CD14-positive monocyte (primary cell): ENCODE data around the gene AQP12A. TPM values are rescaled to one million over a fixed set of nuclear protein-coding genes. Genes with fewer than 3 reads are reported as not detected.

Experiments used
- DNase-seq, 3 donors: peaks; one replicate each; pipeline ENCODE4 v3.0.0-alpha.2; 2011 to 2022
- H2AFZ ChIP-seq: 2 replicates; pipeline ENCODE4 v1.6.0; 2012; ENCODE audit warnings: mild to moderate bottlenecking, low read depth, low read length, inconsistent platforms; ENCODE audit not compliant: insufficient read depth, poor library complexity, severe bottlenecking
- H3K27ac ChIP-seq, 2 donors: 1 replicate in 1 of 2; 2 replicates in 1 of 2; pipeline ENCODE4 v1.5.1; 2012 to 2013; ENCODE audit warnings: low read length in 2 of 2, control low read depth in 1 of 2, inconsistent platforms in 1 of 2, low read depth in 1 of 2, mild to moderate bottlenecking in 1 of 2
- H3K27me3 ChIP-seq, 2 donors: one replicate each; pipeline versions ENCODE4 v1.6.0 to v1.6.1; 2011 to 2013; ENCODE audit warnings: low read length in 2 of 2; ENCODE audit not compliant: control insufficient read depth in 2 of 2, insufficient read depth in 2 of 2
- H3K36me3 ChIP-seq, 2 donors: replicated peaks in 1 of 2; 1 replicate in 1 of 2; 2 replicates in 1 of 2; pipeline versions ENCODE4 v1.5.1 to v1.6.1; 2012 to 2013; ENCODE audit warnings: low read length in 2 of 2, control low read depth in 1 of 2, inconsistent platforms in 1 of 2, mild to moderate bottlenecking in 1 of 2; ENCODE audit not compliant: insufficient read depth in 2 of 2, control insufficient read depth in 1 of 2
- H3K4me1 ChIP-seq, 2 donors: 1 replicate in 1 of 2; 2 replicates in 1 of 2; pipeline versions ENCODE4 v1.5.1 to v1.6.1; 2012 to 2013; ENCODE audit warnings: low read length in 2 of 2, control low read depth in 1 of 2, inconsistent platforms in 1 of 2, mild to moderate bottlenecking in 1 of 2, moderate library complexity in 1 of 2; ENCODE audit not compliant: insufficient read depth in 2 of 2, control insufficient read depth in 1 of 2
- H3K4me2 ChIP-seq: replicated peaks from 2 replicates; pipeline ENCODE3; 2012; ENCODE audit warnings: low read length, moderate library complexity, mild to moderate bottlenecking; ENCODE audit not compliant: poor library complexity, severe bottlenecking; ENCODE audit errors: extremely low read depth
- H3K4me3 ChIP-seq, 3 experiments: fragments of 200-600 bp in 1 of 3; sonication (generic) in 1 of 3; replicated peaks in 1 of 3; 1 replicate in 2 of 3; 2 replicates in 1 of 3; pipeline ENCODE4 v1.5.1; 2011 to 2013; ENCODE audit warnings: low read length in 3 of 3, mild to moderate bottlenecking in 3 of 3, control low read depth in 2 of 3, low read depth in 2 of 3, inconsistent platforms in 1 of 3, moderate library complexity in 1 of 3
- H3K79me2 ChIP-seq: 2 replicates; pipeline ENCODE4 v1.6.0; 2012; ENCODE audit warnings: mild to moderate bottlenecking, control low read depth, inconsistent platforms, low read length, moderate library complexity; ENCODE audit not compliant: insufficient read depth
- H3K9ac ChIP-seq: 2 replicates; pipeline ENCODE4 v1.6.0; 2017; ENCODE audit warnings: low read length, mild to moderate bottlenecking; ENCODE audit not compliant: insufficient read depth, poor library complexity, severe bottlenecking
- H3K9me3 ChIP-seq, 2 donors: replicated peaks in 1 of 2; 1 replicate in 1 of 2; 2 replicates in 1 of 2; pipeline versions ENCODE4 v1.5.1 to v1.6.1; 2012 to 2013; ENCODE audit warnings: low read length in 2 of 2, control low read depth in 1 of 2; ENCODE audit not compliant: control insufficient read depth in 1 of 2, insufficient read depth in 1 of 2
- H4K20me1 ChIP-seq: 2 replicates; pipeline ENCODE4 v1.6.0; 2012; ENCODE audit warnings: mild to moderate bottlenecking, low read length, control low read depth, moderate library complexity; ENCODE audit not compliant: insufficient read depth
- H3K27ac Mint-ChIP-seq, 7 donors: one replicate each; pipeline ENCODE4 v1.8.0; 2020; ENCODE audit warnings: mild to moderate bottlenecking in 7 of 7, mixed read lengths in 7 of 7, moderate library complexity in 6 of 7, inconsistent platforms in 2 of 7
- H3K27me3 Mint-ChIP-seq, 3 donors: one replicate each; pipeline ENCODE4 v1.8.0; 2021 to 2022; ENCODE audit warnings: low read depth in 3 of 3, mild to moderate bottlenecking in 3 of 3, mixed read lengths in 3 of 3, moderate library complexity in 3 of 3, inconsistent platforms in 1 of 3
- H3K36me3 Mint-ChIP-seq, 2 donors: one replicate each; pipeline ENCODE4 v1.8.0; 2020; ENCODE audit warnings: mixed read lengths in 2 of 2, inconsistent platforms in 1 of 2, mild to moderate bottlenecking in 1 of 2
- H3K4me1 Mint-ChIP-seq: one replicate; pipeline ENCODE4 v1.8.0; 2020; ENCODE audit warnings: mild to moderate bottlenecking, mixed read lengths
- H3K4me3 Mint-ChIP-seq, 2 donors: one replicate each; pipeline ENCODE4 v1.8.0; 2020; ENCODE audit warnings: mild to moderate bottlenecking in 2 of 2, mixed read lengths in 2 of 2, moderate library complexity in 1 of 2
- H3K9me3 Mint-ChIP-seq, 7 donors: one replicate each; pipeline ENCODE4 v1.8.0; 2020 to 2022; ENCODE audit warnings: mixed read lengths in 7 of 7, mild to moderate bottlenecking in 6 of 7, moderate library complexity in 6 of 7, inconsistent platforms in 2 of 7
- CTCF ChIP-seq: fragments of 200-600 bp; IDR thresholded peaks from one replicate; pipeline ENCODE4 v1.8.0; 2022; ENCODE audit warnings: antibody characterized with exemption, mild to moderate bottlenecking
- WGBS: methylation state at CpG from one replicate; pipeline ENCODE4 v1.1.5; 2013; ENCODE audit warnings: missing lambda C conversion rate; ENCODE audit not compliant: insufficient coverage; 5-methylcytosine and 5-hydroxymethylcytosine counted together
- intact Hi-C, 2 donors: fragments of 100-400 bp; cut with micrococcal nuclease; formaldehyde crosslinking; loops; one replicate each; pipeline versions ENCODE4 v1.15.0 to v1.15.1; 2023
- polyA plus RNA-seq, 3 donors: library from polyadenylated mRNA; depleted of rRNA in 1 of 3; unstranded in 2 of 3; stranded (reverse) in 1 of 3; fragments of 300-500 nt in 2 of 3; fragments of >200 nt in 1 of 3; fragmentation: Illumina TruSeq in 2 of 3; gene quantifications; 1 replicate in 2 of 3; 2 replicates in 1 of 3; pipeline ENCODE4 v1.2.3, GENCODE V29; 2012 to 2021

The AQP12A gene
- polyA plus RNA-seq, 3 donors: not detected

- no peaks in the 10 kb centered on the region for H3K36me3 ChIP-seq
- no peaks in the 10 kb centered on the region for H3K79me2 ChIP-seq
- no peak overlapping the region for H3K4me3 ChIP-seq
- H2AFZ ChIP-seq: no peak overlapping the region
- intact Hi-C loops: no loop called here
- no peak overlapping the region for H3K27ac Mint-ChIP-seq
- H3K4me3 Mint-ChIP-seq: no peak overlapping the region
- H3K9ac ChIP-seq: no peak overlapping the region
- no peak overlapping the region for H3K27ac ChIP-seq
- no peaks in the 10 kb centered on the region for H4K20me1 ChIP-seq
- H3K36me3 Mint-ChIP-seq: no peaks in the 10 kb centered on the region
- H3K9me3 Mint-ChIP-seq: no peaks in the 10 kb centered on the region
- no peak for DNase-seq
- H3K4me1 ChIP-seq: no peaks in the 10 kb centered on the region
- H3K27me3 ChIP-seq: no peaks in the 10 kb centered on the region
- 96% methylated on average over 12 of the region's 15 CpGs for WGBS
- H3K4me2 ChIP-seq: no peak overlapping the region
- no peaks in the 10 kb centered on the region for H3K9me3 ChIP-seq
- H3K27me3 Mint-ChIP-seq: peaks cover 1 to 9% (median 4%) of the 10 kb centered on the region in 3 donors
- no peaks in the 10 kb centered on the region for H3K4me1 Mint-ChIP-seq
- no peak for TF ChIP-seq CTCF
Measured at GRCh38 chr2:240745456-240745855, 53.8 kb downstream of the AQP12A start.

DNA sequence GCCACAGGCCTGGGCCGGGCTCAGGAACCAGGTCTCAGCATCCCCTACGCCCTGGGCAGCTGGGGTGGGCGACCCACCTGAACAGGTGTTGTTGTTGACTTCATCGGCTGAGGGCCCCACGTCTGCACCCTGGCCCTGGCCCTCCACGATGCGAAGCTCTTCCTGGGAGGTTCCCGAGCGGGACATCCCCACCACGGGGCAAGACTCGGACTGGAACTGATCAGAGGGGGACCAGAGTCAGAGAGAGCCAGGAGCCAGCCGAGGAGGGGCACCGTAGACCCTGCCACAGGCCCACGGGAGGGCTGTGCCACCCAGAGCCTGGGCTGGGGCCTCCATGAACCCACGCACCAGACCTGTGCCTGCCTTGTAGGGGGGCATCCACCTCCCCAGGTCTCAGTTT is 54.3 kb downstream of the AQP12A start:
- intact Hi-C loops: no loop called here
- H3K9me3 Mint-ChIP-seq: no peaks in the 10 kb centered on the region
- Histone ChIP-seq H3K4me1 (no peaks in the 10 kb centered on the region), H4K20me1 (no peaks in the 10 kb centered on the region), H2AFZ (no peak overlapping the region), H3K9me3 (no peaks in the 10 kb centered on the region), H3K9ac (no peak overlapping the region), H3K27me3 (no peaks in the 10 kb centered on the region), H3K36me3 (no peaks in the 10 kb centered on the region), H3K79me2 (no peaks in the 10 kb centered on the region), H3K4me3 (no peak overlapping the region), H3K27ac (no peak overlapping the region), H3K4me2 (no peak overlapping the region)
- no peak overlapping the region for H3K4me3 Mint-ChIP-seq
- no peak overlapping the region for H3K27ac Mint-ChIP-seq
- no peak for DNase-seq
- no peaks in the 10 kb centered on the region for H3K4me1 Mint-ChIP-seq
- 93% methylated on average over 15 of the region's 15 CpGs for WGBS
- H3K36me3 Mint-ChIP-seq: no peaks in the 10 kb centered on the region
- H3K27me3 Mint-ChIP-seq: peaks cover 1 to 9% (median 4%) of the 10 kb centered on the region in 3 donors
- TF ChIP-seq CTCF: no peak
